GM19397 (cell line): ENCODE measurements around the gene CYP19A1.
A peak's percentile ranks its signal among the peaks of the same experiment; 100 is the strongest.
"Not testable (repeated sequence)": the region's sequence is repeated elsewhere in the genome, so short reads cannot be mapped to it uniquely, and the experiment has no call there.

Source experiments
- ATAC-seq: cut with Tn5 transposase; IDR thresholded peaks from one replicate; pipeline ENCODE4 v1.9.1; 2021; ENCODE audit warnings: mild to moderate bottlenecking, moderate library complexity; ENCODE audit not compliant: unreplicated experiment

CYP19A1 gene

DNA sequence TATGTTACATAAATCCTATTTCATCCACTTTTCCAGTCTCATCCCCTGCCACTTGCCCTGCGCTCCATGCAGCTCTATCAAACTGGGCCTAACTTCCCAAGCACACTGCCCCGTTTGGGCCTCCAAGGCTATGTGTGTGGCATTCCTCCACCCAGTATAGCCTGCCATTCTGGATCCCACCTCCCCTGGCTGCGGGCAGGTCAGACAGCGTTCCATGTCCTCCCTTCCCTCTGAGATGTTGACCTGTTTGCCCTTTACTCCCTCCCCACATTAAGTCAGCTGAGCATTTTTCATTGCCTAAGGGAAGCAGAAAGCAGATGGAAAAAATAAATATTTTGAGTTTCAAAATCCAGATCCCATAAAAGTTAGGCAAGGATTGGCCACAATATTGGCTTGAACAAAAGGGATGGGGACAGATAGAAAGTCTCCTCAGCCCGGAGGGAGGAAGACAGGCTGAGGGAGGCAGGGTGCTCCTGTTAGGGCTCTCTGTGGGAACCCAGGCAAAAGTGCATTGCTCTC, 73.3 kb downstream of the CYP19A1 start:
- no peak for ATAC-seq

DNA sequence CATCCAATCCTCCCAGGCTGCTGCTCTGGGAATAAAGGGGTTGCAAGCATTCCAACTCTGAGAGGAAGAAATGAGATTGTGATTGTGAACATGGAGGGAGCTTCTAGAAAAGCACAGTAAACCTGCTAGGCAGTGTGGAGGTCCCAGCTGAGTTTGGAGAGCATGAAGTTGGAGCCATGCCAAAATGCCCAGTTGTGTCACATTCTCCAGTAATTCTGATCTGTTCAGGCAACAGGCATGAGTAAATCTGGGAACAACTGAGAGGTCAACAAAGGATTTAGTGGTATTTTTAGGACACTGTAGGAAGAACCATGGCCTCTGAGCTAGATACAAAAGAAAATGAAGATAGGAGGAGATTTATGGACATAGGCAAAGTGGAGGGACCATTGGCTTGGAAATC, 74.7 kb downstream of the CYP19A1 start:
- ATAC-seq, result no peak

DNA sequence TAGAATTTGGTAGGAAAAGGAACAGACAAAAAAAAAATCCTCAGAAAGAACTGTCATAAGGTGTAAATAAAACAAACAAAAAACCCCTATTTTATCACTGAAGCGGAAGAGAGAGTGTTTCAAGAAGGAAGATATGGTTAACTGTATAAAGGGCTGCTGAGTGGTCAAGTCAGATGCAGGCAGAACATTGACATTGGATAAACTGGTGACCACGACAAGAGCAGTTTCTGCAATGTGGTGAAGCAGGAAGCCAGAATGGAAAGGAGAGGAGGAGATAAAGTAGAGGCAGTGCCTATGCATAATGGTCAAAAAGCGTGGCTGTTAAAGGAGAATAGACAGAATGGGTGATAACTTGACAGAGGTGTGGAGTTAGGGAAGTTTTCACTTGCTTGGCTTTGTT, 75.3 kb downstream of the CYP19A1 start:
- ATAC-seq, result no peak

DNA sequence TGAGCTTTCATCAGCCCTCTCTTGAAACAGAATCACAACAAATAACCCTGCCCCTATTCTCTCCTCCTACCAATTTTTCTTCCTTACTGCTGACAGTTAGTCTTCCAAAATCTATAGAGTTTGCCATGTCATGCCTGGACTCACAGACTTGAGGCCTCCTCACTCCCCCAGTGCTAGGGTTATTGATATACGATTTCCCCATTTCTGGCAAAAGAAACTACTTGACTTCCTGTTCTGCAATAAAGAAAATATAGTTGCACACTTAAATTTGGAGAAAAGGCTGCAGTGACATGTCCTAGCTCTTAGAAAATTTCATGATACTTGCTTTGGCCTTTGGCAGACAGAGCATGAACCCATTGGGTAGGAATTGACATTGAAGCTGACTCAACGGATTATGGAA, 75.9 kb downstream of the CYP19A1 start:
- ATAC-seq, result no peak

DNA sequence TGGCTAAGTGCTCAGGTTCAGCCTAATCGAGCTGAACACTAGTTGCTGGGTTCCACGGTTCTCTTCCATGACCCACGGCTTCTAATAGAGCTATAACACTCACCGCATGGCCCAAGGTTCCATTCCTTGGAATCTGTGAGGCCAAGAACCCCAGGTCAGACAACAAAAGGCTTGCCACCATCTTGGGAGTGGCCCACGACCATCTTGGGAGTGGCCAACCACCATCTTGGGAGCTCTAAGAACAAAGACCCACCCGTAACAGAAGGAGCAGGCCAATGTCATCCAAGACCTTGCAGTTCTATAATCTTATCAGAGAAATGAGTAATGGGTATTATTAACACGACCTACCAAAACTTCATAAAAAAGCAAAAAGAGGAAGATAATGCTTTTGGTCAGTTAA, 77.3 kb downstream of the CYP19A1 start:
- ATAC-seq, result not testable (repeated sequence)

DNA sequence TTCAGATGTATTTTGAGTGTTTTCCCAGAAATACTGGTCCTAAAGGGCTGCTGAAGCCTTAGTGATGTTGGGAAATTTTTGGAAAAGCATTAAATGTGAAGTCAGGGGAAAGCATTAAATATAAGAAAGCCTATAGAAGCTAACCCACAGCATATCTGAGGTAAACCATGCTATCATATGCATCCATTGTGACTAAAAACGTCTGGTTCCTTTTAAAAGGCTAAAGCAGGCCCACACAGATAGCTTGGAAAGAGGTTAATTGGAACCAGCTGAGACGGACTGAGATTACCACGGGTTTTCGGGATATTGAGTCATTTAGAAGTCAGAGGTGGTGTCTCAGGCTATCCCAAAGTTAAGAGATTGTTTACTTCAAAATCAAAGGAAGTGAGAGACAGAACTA, 78.2 kb downstream of the CYP19A1 start:
- no peak for ATAC-seq

DNA sequence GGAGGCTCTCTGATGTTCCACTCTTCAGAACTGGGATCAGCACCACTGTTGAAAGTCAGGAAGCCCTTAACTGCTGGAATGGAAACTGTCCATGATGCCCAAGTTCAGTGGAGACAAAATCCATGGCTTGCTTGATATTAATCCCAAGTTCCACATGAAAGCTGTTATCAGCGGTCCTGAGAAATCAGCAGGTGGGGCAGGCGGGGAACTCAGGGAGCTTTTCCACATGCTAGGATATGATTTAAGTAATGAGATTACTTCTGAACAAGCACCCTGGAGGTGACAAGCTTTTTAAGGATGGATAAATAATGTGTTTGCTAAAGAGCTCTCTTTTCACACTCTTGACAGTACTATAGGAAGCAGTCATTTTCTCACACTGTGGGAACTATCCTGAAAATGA, 82.9 kb downstream of the CYP19A1 start:
- no peak for ATAC-seq

DNA sequence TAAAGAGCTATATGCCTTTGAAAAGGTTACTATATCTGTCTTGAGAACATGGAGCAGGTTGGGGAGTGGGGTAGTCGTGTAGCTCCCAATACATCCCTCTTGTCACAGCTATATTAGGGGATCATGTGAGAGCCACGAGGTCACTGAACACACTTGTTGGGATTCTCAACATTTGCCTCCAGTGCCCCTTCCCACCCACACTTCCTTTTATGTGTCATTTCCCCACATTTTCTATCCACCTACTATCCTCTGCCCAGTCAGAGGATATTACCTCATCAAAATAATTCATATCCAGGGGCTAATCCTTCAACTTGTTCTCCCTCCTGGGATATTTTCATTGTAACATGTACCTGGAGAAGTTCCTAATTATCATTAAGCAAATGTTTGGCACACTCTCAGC, 85.0 kb downstream of the CYP19A1 start:
- no peak for ATAC-seq

DNA sequence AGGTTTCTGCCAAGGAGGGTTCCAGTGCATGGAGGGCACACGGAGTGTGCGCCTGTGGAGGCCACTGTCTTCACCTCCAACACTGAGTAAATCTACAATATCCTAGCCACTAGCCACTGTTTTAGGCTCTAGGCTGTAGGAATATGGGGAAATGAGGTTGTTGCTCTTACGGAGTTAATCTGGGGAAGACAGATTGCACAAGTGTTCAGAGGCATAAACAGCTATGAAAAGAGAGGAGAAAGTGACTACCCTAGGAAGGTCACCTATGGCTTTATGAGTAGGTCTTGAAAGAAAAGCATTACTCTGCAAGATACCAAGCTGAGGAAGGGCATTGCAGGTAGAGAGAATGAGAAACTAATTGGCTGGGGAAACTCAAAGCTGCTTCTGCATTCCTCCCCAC, 85.7 kb downstream of the CYP19A1 start:
- ATAC-seq, result no peak

DNA sequence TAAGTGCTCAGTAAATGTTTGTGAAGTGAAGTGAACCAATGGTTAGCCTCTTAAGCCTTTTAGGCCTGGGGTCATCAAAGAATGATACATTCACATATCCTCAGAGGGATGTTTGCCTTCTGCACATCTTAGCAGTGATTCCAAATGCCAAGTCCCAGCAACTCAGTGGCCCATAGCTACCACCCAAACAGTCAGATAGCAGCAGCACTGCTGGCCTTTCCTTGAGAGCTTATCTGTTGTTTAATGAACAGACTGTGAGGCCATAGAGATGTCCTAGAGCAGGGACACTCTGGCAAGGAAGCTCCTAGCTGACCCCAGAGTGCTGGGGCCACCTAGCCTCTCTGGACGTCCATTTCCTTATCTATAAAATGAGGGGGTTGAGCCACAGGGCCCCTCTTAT, 86.8 kb downstream of the CYP19A1 start:
- ATAC-seq, result no peak

DNA sequence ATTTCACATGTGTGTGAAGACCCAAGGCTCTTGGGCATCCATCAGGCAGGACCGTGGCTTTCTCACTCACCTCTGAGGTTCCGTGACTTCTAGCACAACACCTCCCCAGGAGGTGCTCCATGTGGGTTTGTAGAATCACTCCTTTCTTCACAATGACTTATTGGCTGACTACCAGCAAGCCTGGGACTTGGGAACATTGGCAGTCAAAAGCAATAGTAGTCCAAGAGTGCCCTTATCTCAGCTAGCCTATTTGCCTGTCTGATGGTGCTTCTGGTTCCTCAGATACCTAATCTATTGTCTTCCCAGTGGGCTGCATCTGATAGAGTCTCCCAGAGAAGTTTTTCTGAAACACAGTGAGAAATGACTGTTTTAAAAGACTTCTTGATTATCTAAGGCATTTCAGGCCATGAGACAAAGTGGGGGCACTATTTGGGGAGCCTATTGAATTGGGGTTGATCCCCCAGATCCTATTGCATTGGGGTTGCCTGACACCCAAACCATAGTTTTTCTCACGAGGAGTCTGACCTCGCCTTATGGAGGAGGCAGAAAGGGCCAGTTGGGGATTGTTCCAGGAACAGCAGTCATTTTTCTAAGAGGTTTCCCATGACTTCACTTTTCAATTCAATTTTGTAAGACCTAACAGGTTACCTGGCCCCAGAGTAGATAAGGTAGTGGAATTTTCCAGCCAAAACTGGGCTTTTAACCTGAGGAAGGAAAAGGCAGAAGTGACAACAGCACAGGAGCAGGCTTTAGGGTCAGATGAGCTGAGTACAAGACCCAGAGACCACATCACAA, 88.0 kb downstream of the CYP19A1 start:
- no peak for ATAC-seq

DNA sequence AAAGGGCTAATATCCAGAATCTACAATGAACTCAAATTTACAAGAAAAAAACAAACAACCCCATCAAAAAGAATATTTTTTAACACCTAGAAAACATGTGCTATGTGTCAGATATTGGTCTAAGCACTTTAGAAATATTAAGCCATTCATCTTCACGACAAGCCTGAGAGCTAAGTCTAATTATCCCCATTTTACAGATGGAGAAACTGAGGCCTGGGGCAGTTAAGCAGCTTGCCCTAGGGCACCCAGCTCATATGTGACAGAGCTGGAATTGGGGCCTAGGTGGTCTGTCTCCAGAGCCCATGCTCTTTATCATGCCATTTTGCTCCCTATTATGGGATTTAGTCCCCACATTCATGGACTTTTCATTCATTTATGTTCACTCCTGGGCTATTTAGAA, 92.8 kb downstream of the CYP19A1 start:
- ATAC-seq, result no peak

DNA sequence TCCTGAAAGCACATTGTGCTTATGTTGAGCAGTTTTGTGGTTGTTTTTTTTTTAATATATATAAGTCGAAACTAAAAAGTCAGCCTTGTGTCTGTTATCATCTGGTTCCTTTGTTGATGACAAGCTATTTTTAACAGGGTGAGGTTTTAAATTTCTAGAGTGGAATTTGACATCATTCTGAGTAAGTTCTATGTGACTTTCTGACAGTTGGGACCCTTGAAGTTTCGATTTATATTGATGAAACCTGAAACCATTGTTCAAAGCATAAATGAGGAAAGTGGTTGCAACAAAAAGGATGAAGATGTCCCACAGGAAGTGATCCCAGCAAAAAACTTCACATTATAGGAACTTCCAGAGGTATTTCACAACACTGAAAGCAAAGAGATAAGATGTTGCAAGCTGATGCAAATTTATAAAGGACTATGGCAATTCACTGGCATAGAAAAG, 94.0 kb downstream of the CYP19A1 start:
- no peak for ATAC-seq

DNA sequence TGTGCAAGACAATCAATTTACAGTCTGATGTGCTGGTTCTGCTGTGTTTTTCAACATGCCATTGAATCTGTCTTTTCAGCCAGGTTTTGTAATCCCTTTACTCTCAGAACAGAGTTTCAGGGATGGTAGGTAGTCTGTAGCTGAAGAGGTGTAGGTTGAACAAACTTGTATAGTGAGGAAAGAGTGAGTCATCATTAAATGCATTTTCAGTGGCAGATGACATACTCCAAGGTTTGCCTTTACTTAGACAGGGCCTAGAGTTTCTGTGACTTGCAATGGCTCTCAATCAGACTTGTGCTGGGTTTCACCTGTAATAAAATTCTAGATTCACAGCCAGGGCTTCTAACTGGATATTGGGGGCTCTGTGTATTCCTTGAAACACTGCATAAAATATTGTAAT, 94.6 kb downstream of the CYP19A1 start:
- ATAC-seq, result no peak

DNA sequence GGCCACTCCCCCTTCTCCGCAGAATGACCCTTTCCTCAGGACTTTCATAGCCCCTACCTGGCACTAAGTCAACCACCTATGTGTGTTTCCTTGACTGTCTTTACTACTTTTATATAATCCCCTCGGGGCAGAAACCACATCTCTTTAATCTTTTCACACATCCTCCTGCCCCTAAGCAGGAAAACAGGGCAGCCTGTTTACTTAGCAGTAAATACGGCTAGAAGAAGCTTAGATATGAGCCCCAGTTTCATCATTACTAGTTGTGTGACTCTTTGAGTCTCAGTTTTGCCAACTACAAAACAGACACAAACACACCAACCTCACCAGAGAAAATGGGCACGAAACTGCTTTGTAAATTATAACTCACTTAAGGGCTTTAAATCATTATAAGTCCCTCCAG, 98.3 kb downstream of the CYP19A1 start:
- no peak for ATAC-seq

DNA sequence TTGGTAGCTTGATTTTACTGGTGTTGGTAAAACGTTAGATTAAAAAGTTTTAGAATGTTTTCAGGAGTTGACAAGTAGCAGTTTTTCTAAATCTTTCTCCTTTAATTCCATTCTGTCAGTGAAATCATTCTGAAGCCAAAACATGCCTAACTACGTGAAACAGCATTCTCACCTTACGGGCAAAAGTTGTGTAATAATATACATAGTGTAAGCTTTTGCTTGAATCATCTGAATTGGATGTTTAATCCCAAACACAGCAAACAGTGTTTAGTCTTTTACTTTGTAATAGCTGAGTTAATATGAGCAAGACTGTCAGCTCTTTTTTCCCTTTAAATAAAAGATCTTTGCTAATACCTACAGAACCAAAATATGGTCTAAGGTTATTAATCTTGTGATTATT, 100.6 kb downstream of the CYP19A1 start:
- ATAC-seq, result no peak

DNA sequence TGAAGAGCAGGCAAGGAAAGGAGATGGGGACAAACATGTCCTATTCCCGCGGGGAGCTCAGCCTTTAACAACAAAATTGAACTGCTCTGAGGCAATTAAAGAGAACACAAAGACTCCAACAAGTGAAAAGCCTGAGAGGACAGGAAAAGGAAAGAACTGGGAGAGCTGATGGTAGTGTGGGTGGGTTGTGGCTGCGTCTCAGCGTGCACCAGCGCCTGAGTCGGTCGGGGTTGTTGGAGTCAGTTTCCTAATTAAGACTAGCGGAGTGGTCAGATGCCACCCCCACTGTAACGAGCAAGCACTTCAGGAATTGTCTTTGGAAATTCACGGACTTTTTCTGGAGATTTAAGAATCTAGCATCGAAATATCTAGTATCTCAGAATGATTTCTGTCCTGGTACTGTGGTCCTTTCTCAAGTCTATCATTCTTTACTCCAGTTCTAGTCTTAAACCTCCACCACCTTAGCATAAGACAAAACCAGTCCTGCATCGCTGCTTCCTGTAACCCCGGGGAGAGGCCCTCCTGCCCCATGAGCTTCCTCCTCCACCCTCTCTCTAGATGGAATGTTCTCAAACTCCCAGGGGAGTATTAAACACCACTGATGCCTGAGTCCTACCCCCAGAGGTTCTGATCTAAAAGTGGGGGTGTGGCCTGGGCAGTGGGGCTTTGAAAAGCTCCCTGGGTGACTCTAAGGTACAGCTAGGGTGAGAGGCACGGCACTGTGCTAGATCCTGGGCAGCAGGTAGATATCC, 104.0 kb downstream of the CYP19A1 start:
- no peak for ATAC-seq

DNA sequence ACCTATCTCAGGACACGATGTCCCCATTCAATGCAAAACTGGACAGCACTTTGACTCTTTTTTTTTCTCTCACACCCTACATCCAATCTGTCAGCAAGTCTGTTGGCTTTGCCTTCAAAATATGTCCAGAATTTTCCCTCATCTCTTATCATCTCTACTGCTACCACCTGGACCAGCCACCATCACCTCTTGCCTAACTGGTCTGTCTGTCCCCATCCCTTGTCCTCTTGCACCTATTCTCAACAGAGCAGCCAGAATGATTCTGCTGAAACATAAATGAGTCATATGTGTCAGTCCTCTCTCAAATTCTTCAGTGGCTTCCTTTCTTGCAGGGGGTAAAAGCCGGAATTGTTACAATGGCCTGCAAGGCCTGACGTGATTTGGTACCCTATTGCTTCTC, 105.8 kb downstream of the CYP19A1 start:
- no peak for ATAC-seq

DNA sequence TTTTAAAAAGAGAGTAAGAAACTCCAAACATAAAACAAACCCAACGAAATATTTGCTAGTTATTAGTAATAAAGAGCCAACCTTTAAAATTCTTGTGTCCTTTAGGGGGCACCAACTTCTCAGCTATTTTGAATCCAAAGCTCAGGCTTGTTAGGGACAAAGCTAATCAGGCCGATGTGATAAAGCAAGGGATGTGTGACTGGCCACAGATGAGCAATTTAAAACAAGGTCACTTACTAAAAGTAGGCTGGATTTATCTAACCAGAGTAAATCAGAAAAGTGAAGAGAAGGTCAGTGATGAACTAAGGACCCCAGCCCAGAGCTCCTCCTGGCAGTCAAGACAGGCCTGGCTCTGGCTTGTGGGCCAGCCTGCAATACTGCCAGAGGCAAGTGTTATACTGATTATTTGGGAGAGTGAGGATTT, 108.5 kb downstream of the CYP19A1 start:
- no peak for ATAC-seq

DNA sequence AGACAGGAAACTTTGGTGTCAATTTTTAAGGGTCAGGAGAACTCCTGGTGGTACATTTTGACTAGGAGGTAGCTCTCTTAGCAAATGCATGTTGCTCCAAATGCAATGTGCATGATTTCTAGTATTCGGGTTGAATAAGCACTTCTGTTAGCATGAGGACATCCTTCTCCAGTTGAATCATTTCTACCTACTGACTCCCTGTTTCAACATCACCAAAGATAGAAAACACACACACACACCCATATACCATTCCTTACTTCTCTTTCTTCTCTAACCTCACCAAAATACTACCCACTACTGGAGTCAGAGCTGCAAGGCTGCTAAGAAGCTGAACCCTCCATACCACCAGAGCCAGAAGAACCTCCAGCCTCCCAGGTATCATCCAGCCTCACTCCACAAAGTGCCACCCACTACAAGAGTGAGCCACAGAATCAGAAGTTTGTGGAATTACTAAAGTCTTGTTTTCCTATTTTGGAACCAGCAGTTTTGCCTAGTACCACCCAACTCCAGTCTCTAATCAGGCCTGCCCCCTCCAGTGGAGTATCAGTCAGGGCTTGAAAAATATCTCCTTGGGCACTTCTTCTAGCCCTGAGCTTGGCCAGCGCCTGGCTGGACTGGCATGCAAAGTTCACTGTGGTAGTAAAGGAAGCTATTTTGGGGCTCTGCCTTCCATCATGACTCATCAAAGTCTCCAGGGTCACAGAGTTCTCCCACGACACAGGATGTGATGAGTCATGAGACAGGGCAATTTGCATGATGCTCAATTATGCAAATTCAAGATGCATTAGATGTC, 110.3 kb downstream of the CYP19A1 start:
- ATAC-seq, result peak; percentile 85

DNA sequence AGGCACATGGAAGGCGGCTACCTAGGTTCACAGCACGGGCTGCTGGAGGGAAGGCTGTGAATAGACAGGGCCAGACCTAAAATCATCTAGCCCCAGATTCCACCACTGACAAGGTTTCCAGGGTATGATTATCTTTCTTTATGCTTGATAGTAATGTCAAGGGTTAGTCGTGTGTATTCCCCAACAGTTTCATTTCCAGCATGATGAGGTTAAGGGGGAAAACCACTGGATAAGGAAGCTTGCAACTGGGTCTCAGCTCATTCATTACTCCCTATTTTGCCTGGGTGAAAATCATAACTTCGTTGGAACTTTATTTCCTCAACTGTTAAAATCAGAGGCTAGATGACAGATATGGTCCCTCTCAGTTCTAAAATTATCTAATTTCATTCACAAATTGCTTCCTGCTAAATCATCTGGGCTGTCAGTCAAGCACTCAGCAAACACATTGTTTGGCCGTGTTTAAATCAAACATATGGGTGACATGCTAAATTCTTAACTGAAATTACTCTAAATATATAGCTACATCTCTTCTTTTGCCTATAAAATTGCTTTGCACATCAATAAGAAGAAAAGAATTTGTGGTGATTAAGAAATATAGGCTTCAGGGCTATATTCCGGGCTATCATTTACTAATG, 111.7 kb downstream of the CYP19A1 start:
- ATAC-seq, result no peak
